ENCODE data around the gene CFAP61.
"Not testable (repeated sequence)": the region's sequence is repeated elsewhere in the genome, so short reads cannot be mapped to it uniquely, and the experiment has no call there.

The CFAP61 gene

DNA sequence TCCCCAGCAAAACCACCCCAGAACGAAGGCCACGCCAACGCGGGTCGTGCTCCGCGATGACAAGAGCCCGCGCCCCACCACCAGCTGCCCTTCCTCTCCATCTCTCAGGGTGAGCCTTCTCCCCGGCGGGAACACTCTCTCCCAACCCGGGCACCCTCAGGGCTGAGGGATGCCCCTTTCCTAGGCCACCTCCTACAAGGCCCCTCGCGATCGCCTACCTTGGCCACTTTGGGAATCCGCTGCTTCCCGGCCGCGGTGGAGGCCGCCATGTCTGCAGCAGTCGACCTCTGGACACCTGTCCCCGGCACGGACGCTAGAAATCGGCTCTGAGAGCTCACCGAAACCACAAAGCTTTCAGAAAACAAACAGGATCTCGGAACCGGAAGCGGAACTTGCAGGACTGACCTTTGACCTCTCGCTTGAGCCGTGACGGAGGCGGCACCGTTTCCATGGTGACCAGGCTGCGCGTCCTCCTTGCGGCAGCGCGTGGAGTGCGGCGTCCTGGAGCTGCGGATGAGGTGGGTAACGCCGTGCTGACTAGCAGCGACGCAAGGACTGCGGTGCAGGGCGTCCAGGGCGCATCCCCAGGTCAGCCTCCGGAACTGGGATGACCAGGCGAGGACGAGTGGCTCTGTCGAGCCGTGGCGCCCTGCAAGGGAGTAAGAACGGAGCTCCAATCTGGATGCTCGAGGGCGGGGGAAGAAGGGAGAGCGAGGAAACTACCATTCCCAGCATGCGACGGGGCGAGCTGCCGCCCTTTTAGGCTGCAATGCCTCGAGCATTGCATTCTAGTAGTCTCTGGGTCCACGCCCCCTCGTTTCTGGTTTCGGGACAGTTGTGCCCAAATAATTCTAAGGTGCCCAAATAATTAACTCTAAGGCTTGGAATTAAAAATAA, at the start of gene CFAP61, which contains the start of gene CRNKL1:
Gene CFAP61, plus strand, starts transcription at position 459 of the 897 bp plus-strand sequence. CDS start 4,122 bp downstream, outside the sequence.
Gene CRNKL1, minus strand, starts transcription at position 393 of the 897 bp plus-strand sequence. Its CDS starts 124 bp downstream, at position 269.
- peak; percentile 95 for DNase-seq

DNA sequence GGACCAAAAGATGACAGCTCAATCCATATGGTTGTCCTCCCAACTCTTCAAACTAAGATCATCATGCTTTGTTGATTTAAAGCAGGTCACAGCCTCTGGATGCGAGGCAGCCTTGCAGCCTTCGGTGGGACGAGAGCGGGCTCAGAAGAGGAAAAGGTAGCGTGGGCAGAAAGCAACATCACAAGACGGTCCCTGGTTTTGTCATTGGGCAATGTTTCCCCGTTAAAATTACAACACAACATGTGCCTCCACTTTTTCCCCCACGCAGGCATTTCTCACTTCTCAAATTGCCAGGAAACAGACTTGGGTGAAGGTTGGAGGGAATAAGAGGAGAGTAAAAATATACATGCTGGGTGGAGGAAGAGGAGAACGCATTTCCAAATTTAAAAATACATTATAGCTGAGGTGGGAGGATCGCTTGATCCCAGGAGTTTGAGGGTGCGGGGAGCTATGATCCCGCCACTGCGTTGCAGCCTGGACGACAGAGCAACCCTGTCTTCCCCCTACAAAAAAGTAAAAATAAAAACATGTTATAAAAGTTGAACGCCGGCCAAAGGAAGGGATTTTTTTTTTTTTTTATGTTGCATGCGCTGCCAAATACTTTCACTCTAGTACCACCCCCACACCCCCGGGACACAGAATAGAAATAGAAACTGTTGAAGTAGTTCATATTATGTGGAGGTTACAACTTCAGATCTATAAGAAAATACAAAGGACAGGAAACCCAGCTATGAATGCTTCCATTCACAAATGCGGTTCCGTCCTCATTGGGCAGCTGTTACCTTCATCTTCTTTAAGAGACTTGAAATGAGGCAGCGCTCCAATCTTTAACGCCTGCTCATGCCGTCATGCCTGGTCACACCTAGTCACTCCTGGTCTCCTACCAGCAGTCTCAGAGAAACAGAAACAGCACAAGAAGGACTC, 49.0 kb upstream of the CFAP61 start:
- no peak for DNase-seq

DNA sequence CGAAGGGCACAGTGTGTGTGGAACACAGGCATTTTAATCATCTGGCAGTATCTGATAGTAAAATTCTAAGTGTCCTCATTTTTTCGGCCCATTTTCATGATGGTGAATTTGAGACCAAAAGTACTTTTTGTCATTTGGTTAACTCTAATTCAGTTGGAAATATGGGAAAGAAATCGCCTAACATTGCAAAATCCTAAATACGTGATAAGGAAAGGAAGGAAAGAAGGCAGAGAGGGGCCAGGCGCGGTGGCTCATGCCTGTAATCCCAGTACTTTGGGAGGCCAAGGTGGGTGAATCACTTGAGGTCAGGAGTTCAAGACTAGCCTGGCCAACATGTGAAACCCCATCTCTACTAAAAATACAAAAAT, 48.4 kb upstream of the CFAP61 start:
- not testable (repeated sequence) for DNase-seq

DNA sequence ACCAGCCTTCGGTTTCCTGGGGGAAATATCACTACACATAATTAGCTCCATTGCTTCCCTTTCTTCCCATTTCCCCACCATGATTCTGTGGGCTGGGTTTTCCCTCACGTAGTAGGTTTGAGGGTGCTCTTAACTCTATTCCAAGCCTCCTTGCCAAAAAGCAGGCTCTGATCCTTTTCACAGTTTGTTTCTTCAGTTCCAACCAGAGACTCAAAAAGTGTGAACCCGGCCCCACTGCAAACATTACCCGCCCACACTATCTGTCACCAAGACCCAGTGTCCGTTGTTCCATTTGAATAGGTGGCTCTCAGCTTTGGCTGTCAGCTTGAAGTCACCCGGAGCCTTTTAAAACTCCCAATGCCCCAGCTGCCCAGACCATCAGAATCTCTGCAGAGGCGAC, 47.0 kb upstream of the CFAP61 start:
- no peak for DNase-seq

- DNase-seq: peak; percentile 77
These were observed 42.5 kb upstream of the CFAP61 start for GRCh38 chr20:20009784-20010253.

DNA sequence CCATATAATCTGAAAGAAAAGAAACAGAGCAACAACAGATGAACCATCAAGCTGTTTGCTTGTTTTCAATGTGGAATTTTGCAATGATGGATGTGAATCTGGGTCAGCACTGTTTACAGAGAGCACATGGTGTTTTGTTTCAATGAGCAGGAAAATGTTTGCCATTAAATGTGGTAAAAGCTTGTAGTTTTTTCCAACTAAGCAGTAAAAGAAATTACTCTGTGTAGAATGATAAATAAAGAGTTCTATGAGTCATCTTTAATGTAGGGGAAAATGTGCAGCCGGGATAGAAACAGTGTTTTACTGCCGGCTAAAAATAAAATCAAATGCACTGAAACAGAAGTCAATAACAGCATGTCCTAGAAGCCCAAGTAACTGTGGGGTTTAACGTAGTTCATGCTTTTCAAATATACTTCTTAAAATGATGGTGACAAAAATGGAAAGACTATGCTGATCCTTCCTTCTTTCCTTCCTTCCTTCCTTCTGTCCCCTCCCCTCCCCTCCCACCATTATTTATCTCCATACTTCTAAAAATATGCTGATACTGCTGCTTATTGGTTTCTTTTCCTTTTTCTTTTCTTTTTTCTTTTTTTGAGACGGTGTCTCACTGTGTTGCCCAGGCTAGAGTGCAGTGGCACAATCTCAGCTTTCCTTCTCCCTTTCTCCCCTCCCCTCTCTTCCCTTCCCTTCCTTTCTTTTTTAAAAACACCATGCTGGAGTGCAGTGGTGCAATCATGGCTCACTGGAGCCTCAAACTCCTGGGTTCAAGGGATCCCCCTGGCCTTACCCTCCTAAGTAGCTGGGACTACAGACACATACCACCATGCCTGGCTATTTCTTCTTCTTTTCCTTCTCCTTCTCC, 41.5 kb upstream of the CFAP61 start:
- peak; percentile 71 for DNase-seq

DNA sequence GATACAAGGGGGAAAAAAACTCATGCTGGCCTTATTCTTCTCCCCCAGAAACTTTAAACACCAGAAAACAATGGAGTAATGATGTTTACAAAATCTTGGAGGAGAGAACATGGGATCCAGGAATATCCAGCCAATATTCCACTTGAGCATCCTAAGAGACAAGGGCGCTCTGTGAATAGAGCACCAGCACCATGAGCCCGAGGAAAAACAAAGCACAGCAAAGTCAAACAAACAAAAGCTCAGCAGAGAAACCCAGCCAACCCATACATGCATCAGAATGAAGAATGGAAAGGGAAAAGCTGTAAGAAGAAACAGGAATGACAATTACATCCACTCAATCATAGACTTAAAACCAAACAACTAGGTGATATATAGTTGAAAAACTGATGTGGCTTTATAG, 39.8 kb upstream of the CFAP61 start:
- DNase-seq: peak; percentile 29

- no peak for DNase-seq
These were observed 37.7 kb upstream of the CFAP61 start for GRCh38 chr20:20014659-20015058.

DNA sequence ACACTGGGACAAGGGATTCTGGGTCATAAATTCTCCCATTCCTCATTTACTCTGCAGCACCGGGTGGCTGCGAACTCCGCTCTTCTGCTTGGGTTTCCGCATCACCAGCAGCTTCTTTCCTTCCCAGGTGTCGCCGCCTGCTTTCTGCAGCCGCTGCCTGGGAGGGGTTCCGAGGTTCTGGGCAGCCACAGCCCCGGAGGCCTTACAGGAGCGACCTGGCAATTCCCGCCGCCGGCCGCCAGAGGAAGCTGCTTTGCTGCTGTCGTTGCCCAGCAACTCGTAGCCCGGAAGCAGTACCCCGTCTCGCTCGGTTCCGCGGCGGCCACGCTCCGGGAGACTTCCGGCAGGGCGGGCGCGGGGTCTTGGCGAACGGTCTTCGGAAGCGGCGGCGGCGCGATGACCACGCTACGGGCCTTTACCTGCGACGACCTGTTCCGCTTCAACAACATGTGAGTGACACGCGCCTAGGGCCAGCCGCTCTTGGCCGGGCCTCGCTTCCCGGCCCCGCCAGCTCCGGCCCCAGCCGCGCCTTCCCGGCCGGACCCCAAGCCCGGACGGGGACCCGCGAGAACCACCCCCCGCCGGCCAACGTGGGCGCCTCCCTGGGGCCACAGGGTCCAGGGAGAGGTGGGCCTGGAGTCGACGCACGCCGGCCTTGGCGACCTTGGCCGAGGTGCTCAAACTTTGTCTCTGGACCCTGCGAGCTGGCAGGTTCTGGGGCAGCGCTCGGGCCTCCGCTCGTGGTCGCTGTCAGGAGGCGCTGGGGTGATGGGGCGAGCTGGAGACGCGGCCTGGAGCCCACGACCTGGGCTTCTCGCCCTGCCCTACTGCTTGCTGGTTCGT, 35.1 kb upstream of the CFAP61 start, which contains the start of gene NAA20:
Gene NAA20, plus strand, starts transcription at position 362 of the 843 bp plus-strand sequence. Its CDS starts 35 bp downstream, at position 397.
- peak; percentile 87 for DNase-seq

GRCh38 chr20:20017844-20018185, 34.5 kb upstream of the CFAP61 start:
- no peak for DNase-seq

DNA sequence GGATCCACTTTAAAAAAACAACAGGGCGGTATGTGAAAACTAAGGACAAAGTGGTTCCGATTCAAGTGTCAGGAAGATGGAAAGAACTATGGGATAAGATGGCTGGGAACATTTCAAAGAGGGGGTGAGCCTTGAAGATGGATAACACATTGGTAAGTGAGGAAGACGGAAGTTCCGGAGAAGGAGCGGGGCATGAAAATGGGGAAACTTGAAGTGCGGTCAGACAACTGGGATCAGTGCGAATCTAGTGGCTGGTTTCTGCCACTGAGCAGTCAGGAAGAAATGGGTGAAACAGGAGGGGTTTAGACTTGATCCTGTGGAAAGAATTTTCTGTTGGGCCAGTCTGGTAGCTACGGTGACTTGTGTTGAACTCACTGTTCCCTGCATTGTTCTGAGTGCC, 34.0 kb upstream of the CFAP61 start:
- no peak for DNase-seq

DNA sequence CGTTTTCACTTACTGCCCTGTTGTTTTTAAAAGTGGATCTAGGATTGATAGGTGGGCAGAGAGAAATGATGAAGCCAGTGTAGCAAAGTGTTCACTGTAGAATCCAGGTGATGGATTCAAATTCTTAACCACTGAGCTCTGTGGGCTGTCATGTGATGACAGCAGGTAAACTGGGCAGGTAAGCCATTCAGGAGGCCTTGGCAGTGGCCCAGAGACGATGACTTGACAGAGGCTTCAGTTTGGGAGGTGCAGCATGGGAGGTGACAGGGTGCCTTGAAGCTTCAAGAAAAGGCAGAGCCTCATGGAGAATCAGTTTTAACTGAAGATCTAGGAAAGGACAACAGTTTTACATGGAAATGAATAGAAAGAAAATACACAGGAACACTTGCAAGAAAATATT, 33.2 kb upstream of the CFAP61 start:
- no peak for DNase-seq

DNA sequence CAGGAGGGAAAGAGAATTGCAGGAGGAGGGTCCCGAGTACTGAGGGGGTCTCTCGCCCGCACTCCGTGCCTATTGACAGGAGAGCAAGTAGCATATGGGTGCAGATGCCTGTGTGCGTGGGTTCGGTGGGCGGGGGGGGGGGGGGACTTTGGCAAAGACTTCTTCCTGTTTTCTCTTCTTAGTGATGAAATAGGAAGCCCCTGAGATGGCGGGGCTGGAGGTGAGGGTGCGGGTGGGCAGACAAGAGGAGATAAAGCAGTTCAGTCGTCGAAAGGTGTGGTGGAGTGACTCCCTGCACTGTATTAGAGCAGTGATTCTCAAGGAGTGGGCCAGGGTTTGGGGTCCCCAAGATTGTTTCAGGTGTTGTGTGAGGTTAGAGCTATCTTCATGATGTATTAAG, 31.4 kb upstream of the CFAP61 start:
- no peak for DNase-seq

DNA sequence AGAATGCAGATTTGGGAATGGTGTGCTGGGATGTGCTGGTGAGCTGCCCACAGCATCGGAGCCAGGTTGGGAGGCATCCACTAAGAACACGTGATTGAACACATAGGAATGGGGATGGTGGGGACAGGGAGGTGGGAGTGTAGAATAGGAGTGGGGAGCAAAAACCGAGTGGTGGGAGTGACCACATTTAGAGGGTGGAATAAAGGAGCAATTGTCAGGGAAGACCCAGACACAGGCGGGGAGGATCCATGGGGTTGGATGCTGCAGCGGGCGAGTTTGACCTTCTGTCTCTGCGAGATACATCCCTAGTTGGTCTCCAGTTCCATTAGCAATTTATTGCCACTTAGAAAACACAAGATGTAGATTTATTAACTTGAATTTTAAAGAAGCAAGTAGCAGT, 30.5 kb upstream of the CFAP61 start:
- no peak for DNase-seq

GRCh38 chr20:20022498-20022897, 29.8 kb upstream of the CFAP61 start:
- DNase-seq: no peak

DNA sequence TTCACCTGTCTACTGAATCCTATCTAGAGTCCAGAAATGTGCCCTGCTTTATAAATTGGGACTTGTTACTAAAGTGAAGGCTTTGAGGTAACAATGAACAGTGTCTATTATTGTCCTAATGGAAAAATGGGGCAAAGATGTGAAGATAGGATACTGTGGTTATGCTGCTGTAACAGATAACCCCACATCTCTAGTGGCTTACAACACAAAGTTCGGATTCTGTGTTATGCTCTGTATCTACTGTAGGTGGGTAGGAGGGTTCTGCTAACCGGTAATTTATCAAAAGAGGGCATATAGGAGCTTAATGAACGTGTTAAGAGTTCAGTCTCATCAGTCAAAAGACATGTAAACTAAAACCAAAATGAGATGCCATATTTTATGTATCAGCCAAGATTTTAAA, 28.9 kb upstream of the CFAP61 start:
- DNase-seq: no peak

DNA sequence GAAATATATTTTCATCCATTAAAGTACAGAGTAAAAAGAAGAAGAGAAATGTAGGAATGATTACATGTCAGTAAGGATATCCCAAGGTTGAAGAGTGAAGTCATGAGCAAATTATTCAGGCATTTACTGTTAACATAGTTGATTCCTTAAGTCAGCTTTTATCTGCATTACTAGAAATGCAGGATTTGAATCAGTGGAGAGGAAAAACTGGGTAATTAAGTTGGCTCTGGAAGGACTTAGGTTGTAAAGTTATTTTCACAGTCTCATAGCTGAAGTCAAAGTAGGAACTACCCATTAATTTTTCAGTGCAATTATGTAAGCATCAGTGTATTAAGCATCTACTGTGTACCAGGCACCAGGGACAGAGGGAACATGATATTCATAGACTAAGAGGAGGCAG, 27.4 kb upstream of the CFAP61 start:
- no peak for DNase-seq

DNA sequence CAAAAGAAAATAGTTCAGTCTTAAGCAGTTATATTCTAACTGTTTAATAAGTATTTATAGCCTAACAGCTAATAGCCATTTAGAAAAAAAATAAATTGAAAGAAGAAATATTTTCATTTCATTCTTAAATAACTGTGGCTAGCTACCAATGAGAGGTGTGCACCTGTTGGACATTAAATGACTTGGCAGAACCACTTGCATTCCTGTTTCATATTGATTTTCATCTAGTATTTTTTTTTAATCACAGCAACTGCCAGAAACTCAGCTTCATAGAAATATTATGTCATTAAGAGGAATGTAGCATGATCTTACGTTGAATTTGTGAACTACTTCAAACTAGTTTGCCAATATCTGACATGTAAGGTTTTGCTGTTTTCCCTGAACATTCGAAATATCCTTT, 25.0 kb upstream of the CFAP61 start:
- no peak for DNase-seq

DNA sequence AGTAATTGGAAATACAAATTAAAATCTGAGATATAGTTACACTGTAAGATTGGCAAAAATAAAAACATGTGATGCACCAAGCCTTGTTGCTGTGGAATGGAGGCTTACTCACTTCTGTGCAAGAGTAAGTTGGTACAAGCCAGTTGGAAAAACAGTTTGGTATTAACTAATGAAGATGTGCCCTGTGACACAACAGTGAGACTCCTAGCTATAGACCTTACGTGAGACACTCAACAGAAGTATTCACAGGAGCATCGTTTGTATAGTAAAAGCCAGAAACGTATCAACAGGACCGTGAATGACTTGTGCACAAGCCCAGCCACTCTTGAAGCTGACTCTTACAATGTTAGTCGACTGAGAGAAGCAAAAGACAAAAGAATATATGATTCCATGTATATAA, 20.5 kb upstream of the CFAP61 start:
- DNase-seq: no peak

DNA sequence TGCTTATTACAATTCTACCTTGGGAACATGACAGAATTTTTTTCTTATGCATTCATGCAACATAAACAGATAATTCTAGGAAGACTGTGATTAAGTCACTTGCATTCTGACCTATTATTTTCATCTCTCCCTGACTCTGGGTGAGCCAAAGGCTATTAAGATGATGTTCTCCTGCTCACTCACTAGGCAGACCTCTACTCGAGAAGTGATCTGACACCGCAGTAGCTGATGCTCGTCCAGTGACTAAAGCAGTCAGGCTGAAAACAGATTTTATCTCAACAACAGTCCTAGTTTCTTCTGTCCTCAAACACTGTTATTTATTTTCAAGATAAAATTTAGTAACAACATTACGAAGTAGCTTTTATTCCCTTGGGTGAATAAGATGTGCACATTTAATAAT, 17.8 kb upstream of the CFAP61 start:
- DNase-seq: no peak

DNA sequence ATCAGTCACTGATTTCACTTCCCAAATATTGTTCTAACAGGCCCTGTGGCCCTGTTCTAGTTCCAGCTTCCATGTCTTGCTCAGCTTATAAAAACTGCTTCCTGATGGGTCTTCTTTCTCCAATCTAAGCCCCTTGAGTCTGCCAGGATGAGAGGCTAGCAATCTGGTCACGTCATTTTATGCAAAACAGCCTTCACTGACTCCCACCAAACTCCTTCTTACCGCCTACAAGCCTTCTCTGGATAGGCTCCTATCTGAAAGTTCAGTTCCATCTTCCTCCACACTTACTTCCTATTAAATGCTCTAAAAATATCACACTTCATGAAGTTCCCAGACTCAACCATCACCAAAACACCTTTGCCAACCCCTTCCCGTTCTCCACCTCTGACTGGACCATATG, 15.6 kb upstream of the CFAP61 start:
- DNase-seq: no peak

- DNase-seq: no peak
These were observed 14.4 kb upstream of the CFAP61 start for GRCh38 chr20:20037960-20038359.
